SK-N-SH (cell line): ENCODE data around the gene HSPA4. TPM values are rescaled to one million over a fixed set of nuclear protein-coding genes. Genes with fewer than 3 reads are reported as not detected.

ENCODE experiments used
- CTCF ChIA-PET: fragments of 300-600, 350-600 bp; formaldehyde crosslinking; extraction: SDS; loops from one replicate; lab custom pipeline; 2021; lab: Yijun Ruan, JAX
- POLR2A ChIA-PET: fragments of 350-600 bp; sonication (Branson Sonifier 250); formaldehyde crosslinking; extraction: SDS; loops from one replicate; lab custom pipeline; 2020; ENCODE audit warnings: antibody characterized with exemption, inconsistent platforms; lab: Yijun Ruan, JAX
- DNase-seq: peaks from one replicate; pipeline ENCODE4 v3.0.0; 2012
- H2AFZ ChIP-seq: fragments of 200-600 bp; sonication (generic); 2 replicates; pipeline ENCODE4 v1.8.1; 2016; ENCODE audit warnings: antibody characterized with exemption, mild to moderate bottlenecking, low read depth
- H3F3A ChIP-seq: fragments of 200-600 bp; sonication (generic); replicated peaks from 2 replicates; pipeline ENCODE3; 2016; ENCODE audit warnings: antibody characterized with exemption, mild to moderate bottlenecking; ENCODE audit not compliant: insufficient read depth
- H3K27ac ChIP-seq, 2 experiments: fragments of 200-500 bp in 1 of 2; fragments of 200-600 bp in 1 of 2; sonication (Bioruptor generic) in 1 of 2; sonication (generic), shearing (Covaris generic) in 1 of 2; 2 replicates each; pipeline versions ENCODE4 v1.5.1 to v1.6.1; 2014 to 2016; ENCODE audit warnings: low read depth in 2 of 2, inconsistent platforms in 1 of 2, low read length in 1 of 2, mild to moderate bottlenecking in 1 of 2, mixed read lengths in 1 of 2
- H3K27me3 ChIP-seq: fragments of 200-600 bp; sonication (generic), shearing (Covaris generic); 2 replicates; pipeline ENCODE4 v1.6.1; 2016; ENCODE audit warnings: mixed run types; ENCODE audit not compliant: insufficient read depth
- H3K36me3 ChIP-seq, 2 experiments: fragments of 200-500 bp in 1 of 2; fragments of 200-600 bp in 1 of 2; sonication (Bioruptor generic) in 1 of 2; sonication (generic) in 1 of 2; replicated peaks in 1 of 2; 2 replicates each; pipeline versions ENCODE3 to v1.5.1; 2014 to 2016; ENCODE audit warnings: low read length in 1 of 2, mild to moderate bottlenecking in 1 of 2; ENCODE audit not compliant: insufficient read depth in 2 of 2, control insufficient read depth in 1 of 2
- H3K4me1 ChIP-seq, 2 experiments: fragments of 200-500 bp in 1 of 2; fragments of 200-600 bp in 1 of 2; sonication (Bioruptor generic) in 1 of 2; sonication (generic), shearing (Covaris generic) in 1 of 2; 2 replicates each; pipeline versions ENCODE4 v1.5.1 to v1.6.1; 2014 to 2016; ENCODE audit warnings: low read depth in 1 of 2, low read length in 1 of 2, mixed run types in 1 of 2; ENCODE audit not compliant: insufficient read depth in 2 of 2, control insufficient read depth in 1 of 2
- H3K4me2 ChIP-seq: fragments of 200-600 bp; sonication (generic), shearing (Covaris generic); 2 replicates; pipeline ENCODE4 v1.6.1; 2017; ENCODE audit warnings: mixed run types
- H3K4me3 ChIP-seq, 2 experiments: fragments of 200-500 bp in 1 of 2; fragments of 200-600 bp in 1 of 2; sonication (Bioruptor generic) in 1 of 2; sonication (generic), shearing (Covaris generic) in 1 of 2; 2 replicates each; pipeline versions ENCODE4 v1.5.1 to v1.8.1; 2014 to 2016; ENCODE audit warnings: low read depth in 2 of 2, inconsistent platforms in 1 of 2, low read length in 1 of 2, mild to moderate bottlenecking in 1 of 2, mixed read lengths in 1 of 2, moderate library complexity in 1 of 2
- H3K79me2 ChIP-seq: fragments of 200-600 bp; sonication (generic); 2 replicates; pipeline ENCODE4 v1.8.1; 2017; ENCODE audit warnings: mild to moderate bottlenecking; ENCODE audit not compliant: insufficient read depth
- H3K9ac ChIP-seq: fragments of 200-600 bp; sonication (generic); 2 replicates; pipeline ENCODE4 v1.6.1; 2017; ENCODE audit warnings: mixed run types
- H3K9me2 ChIP-seq: fragments of 200-600 bp; sonication (generic); 2 replicates; pipeline ENCODE4 v1.6.1; 2017; ENCODE audit warnings: mixed run types
- H3K9me3 ChIP-seq: fragments of 200-600 bp; sonication (generic); 2 replicates; pipeline ENCODE4 v1.6.1; 2017; ENCODE audit warnings: mixed run types, mild to moderate bottlenecking, moderate library complexity
- H4K20me1 ChIP-seq: fragments of 200-600 bp; sonication (generic); 2 replicates; pipeline ENCODE4 v1.6.1; 2017; ENCODE audit warnings: mild to moderate bottlenecking, mixed run types; ENCODE audit not compliant: insufficient read depth
- CHD2 ChIP-seq: fragments of 150-350 bp; IDR thresholded peaks from 2 replicates; pipeline ENCODE4 v1.6.1; 2018; ENCODE audit warnings: low read length; ENCODE audit not compliant: partially characterized antibody
- ELF1 ChIP-seq: IDR thresholded peaks from 2 replicates; pipeline ENCODE4 v1.4.0; 2012
- EP300 ChIP-seq, 2 experiments: IDR thresholded peaks; 2 replicates each; pipeline versions ENCODE4 v1.4.0 to v1.6.1; 2012; ENCODE audit warnings: borderline replicate concordance in 1 of 2, low read depth in 1 of 2, low read length in 1 of 2
- EZH2phosphoT487 ChIP-seq: fragments of 200-600 bp; sonication (generic); IDR thresholded peaks from 2 replicates; pipeline ENCODE4 v1.6.1; 2017; ENCODE audit warnings: low read depth, mixed run types, mild to moderate bottlenecking, antibody characterized with exemption, moderate library complexity, borderline replicate concordance
- FOSL2 ChIP-seq: IDR thresholded peaks from 2 replicates; pipeline ENCODE4 v1.4.0; 2012; ENCODE audit warnings: low read depth, mild to moderate bottlenecking, moderate library complexity, borderline replicate concordance
- FOXM1 ChIP-seq: IDR thresholded peaks from 2 replicates; pipeline ENCODE4 v1.4.0; 2012; ENCODE audit warnings: low read depth, mild to moderate bottlenecking
- GABPA ChIP-seq: IDR thresholded peaks from 2 replicates; pipeline ENCODE4 v1.4.0; 2012; ENCODE audit warnings: low read depth, mild to moderate bottlenecking
- GATA2 ChIP-seq: sonication (generic); formaldehyde crosslinking; IDR thresholded peaks from 2 replicates; pipeline ENCODE4 v1.5.0; 2020; ENCODE audit warnings: mild to moderate bottlenecking, missing genetic modification reagents
- JUND ChIP-seq: IDR thresholded peaks from 2 replicates; pipeline ENCODE4 v1.4.0; 2012
- MAX ChIP-seq: IDR thresholded peaks from 2 replicates; pipeline ENCODE4 v1.4.0; 2012; ENCODE audit warnings: low read depth
- MEF2A ChIP-seq: IDR thresholded peaks from 2 replicates; pipeline ENCODE4 v1.4.0; 2012; ENCODE audit warnings: low read depth, borderline replicate concordance
- MXI1 ChIP-seq: IDR thresholded peaks from 2 replicates; pipeline ENCODE4 v1.6.1; 2012; ENCODE audit warnings: mild to moderate bottlenecking, low read depth, low read length, improper control_type of control experiment
- NRF1 ChIP-seq: IDR thresholded peaks from 2 replicates; pipeline ENCODE4 v1.6.1; 2012; ENCODE audit warnings: low read depth, mild to moderate bottlenecking, low read length
- POLR2AphosphoS5 ChIP-seq: IDR thresholded peaks from 2 replicates; pipeline ENCODE4 v1.6.1; 2012; ENCODE audit warnings: low read depth, low read length
- RAD21 ChIP-seq: IDR thresholded peaks from 2 replicates; pipeline ENCODE4 v1.6.1; 2012; ENCODE audit warnings: mild to moderate bottlenecking, low read length
- RCOR1 ChIP-seq: fragments of 150-350 bp; IDR thresholded peaks from 2 replicates; pipeline ENCODE4 v1.6.1; 2017; ENCODE audit warnings: antibody characterized with exemption, low read length
- RFX5 ChIP-seq: IDR thresholded peaks from 2 replicates; pipeline ENCODE4 v1.6.1; 2012; ENCODE audit warnings: mild to moderate bottlenecking, improper control_type of control experiment, low read length
- RXRA ChIP-seq: IDR thresholded peaks from 2 replicates; pipeline ENCODE4 v1.4.0; 2012; ENCODE audit warnings: low read depth, mild to moderate bottlenecking, borderline replicate concordance
- SIN3A ChIP-seq: IDR thresholded peaks from 2 replicates; pipeline ENCODE4 v1.6.1; 2012; ENCODE audit warnings: low read depth, mild to moderate bottlenecking, low read length, moderate library complexity, borderline replicate concordance
- TAF1 ChIP-seq: IDR thresholded peaks from 2 replicates; pipeline ENCODE4 v1.6.1; 2012; ENCODE audit warnings: low read depth, mild to moderate bottlenecking, low read length, moderate library complexity, borderline replicate concordance
- TCF12 ChIP-seq: IDR thresholded peaks from 2 replicates; pipeline ENCODE4 v1.4.0; 2012
- TEAD4 ChIP-seq: IDR thresholded peaks from 2 replicates; pipeline ENCODE4 v1.4.0; 2012; ENCODE audit warnings: mild to moderate bottlenecking, borderline replicate concordance; ENCODE audit not compliant: insufficient read depth
- YY1 ChIP-seq: IDR thresholded peaks from 2 replicates; pipeline ENCODE4 v1.4.0; 2012; ENCODE audit warnings: low read depth, mild to moderate bottlenecking
- WGBS: methylation state at CpG from one replicate; pipeline ENCODE4 v1.1.6; 2017; ENCODE audit warnings: low lambda C conversion rate; 5-methylcytosine and 5-hydroxymethylcytosine counted together
- polyA plus RNA-seq, 3 experiments: library from polyadenylated mRNA; depleted of rRNA; stranded (reverse); fragments of >200 nt; gene quantifications; 2 replicates each; pipeline ENCODE4 v1.2.3, GENCODE V29; 2012

Gene HSPA4
- polyA plus RNA-seq, 1 of the 3 experiments (the other 2 are of a cell fraction): 18.8 TPM

- no peaks in the 10 kb centered on the region for H3K27me3 ChIP-seq
- H3K9ac ChIP-seq: peak overlapping the region; percentile 28; the same call in 1 of the 2 replicates
- peak overlapping the region; percentile 97 to 99 for H3K27ac ChIP-seq
- H3K4me2 ChIP-seq: peak overlapping the region; percentile 55
- H3K4me3 ChIP-seq: peak overlapping the region in 1 of 2 experiments; percentile 16; a peak in 2 of 4 replicates
- H3K9me3 ChIP-seq: no peaks in the 10 kb centered on the region
- peaks cover 42% of the 10 kb centered on the region for H3F3A ChIP-seq
- DNase-seq: no peak
- TF ChIP-seq MEF2A: peak; percentile 71
- TF ChIP-seq TCF12: no peak
- no peaks in the 10 kb centered on the region for H3K36me3 ChIP-seq
- H3K9me2 ChIP-seq: no peaks in the 10 kb centered on the region
- CTCF ChIA-PET: interaction anchor here (0.7 to 1.4 kb wide), 3 partner anchors 10 to 931 kb away, joined by 3 read pairs; no protein-coding TSS in a partner anchor
- peak overlapping the region; percentile 17; the same call in 1 of the 2 replicates for H2AFZ ChIP-seq
- WGBS: 38% methylated on average over 6 of the region's 6 CpGs
- peaks cover 38% of the 10 kb centered on the region for H3K79me2 ChIP-seq
- peaks cover 11 to 25% of the 10 kb centered on the region in 2 experiments; a peak in 3 of 4 replicates for H3K4me1 ChIP-seq
- H4K20me1 ChIP-seq: peaks cover 14% of the 10 kb centered on the region
- POLR2A ChIA-PET: interaction anchor here (1.0 kb wide), 1 partner anchor 10 kb away, joined by 3 read pairs; no protein-coding TSS in a partner anchor
Measured at GRCh38 chr5:133048993-133049725, 2.7 kb upstream of the HSPA4 start.

GRCh38 chr5:133049726-133050048, 2.1 kb upstream of the HSPA4 start:
- H4K20me1 ChIP-seq: peaks cover 19% of the 10 kb centered on the region
- peak; percentile 63 for DNase-seq
- peaks cover 42% of the 10 kb centered on the region for H3F3A ChIP-seq
- H2AFZ ChIP-seq: no peak overlapping the region
- peak overlapping the region; percentile 28; the same call in 1 of the 2 replicates for H3K9ac ChIP-seq
- H3K4me1 ChIP-seq: peaks cover 11 to 25% of the 10 kb centered on the region in 2 experiments; a peak in 3 of 4 replicates
- H3K36me3 ChIP-seq: peaks cover 0 to 2% of the 10 kb centered on the region in 2 experiments
- H3K4me3 ChIP-seq: peak overlapping the region in 1 of 2 experiments; percentile 16; a peak in 2 of 4 replicates
- ChIA-PET CTCF (interaction anchor here (0.7 to 1.4 kb wide), 3 partner anchors 10 to 931 kb away, joined by 3 read pairs; no protein-coding TSS in a partner anchor), POLR2A (interaction anchor here (1.0 kb wide), 1 partner anchor 9 kb away, joined by 3 read pairs; no protein-coding TSS in a partner anchor)
- 4% methylated on average over 1 of the region's 1 CpG for WGBS
- H3K4me2 ChIP-seq: peak overlapping the region; percentile 55
- H3K9me3 ChIP-seq: no peaks in the 10 kb centered on the region
- H3K27me3 ChIP-seq: no peaks in the 10 kb centered on the region
- H3K27ac ChIP-seq: peak overlapping the region; percentile 97 to 99
- TF ChIP-seq RAD21 (no peak), ELF1 (no peak), YY1 (no peak), SIN3A (no peak), RXRA (no peak), MAX (no peak), MXI1 (no peak), RCOR1 (0 out of 2 replicates have a peak, but pooled peaks have one; percentile 26), CHD2 (peak; percentile 38), TCF12 (no peak), MEF2A (no peak), POLR2AphosphoS5 (no peak), NRF1 (no peak), GABPA (no peak), TEAD4 (no peak), EZH2phosphoT487 (no peak), TAF1 (no peak), EP300 (IDR thresholded peaks at IDR 0.05; ENCODE audit: borderline replicate concordance in 1 of 2, low read depth in 1 of 2, low read length in 1 of 2) (peak in 1 of 2 experiments; percentile 20; a peak in 1 of 4 replicates), FOXM1 (no peak), GATA2 (CRISPR knock-in tag) (no peak), FOSL2 (no peak), RFX5 (no peak), JUND (no peak)
- peaks cover 43% of the 10 kb centered on the region for H3K79me2 ChIP-seq
- H3K9me2 ChIP-seq: no peaks in the 10 kb centered on the region
